SK-N-SH (cell line): ENCODE results near the gene COX6A1. TPM values are rescaled to one million over a fixed set of nuclear protein-coding genes. Genes with fewer than 3 reads are reported as not detected.

ENCODE experiments used
- CTCF ChIA-PET: fragments of 300-600, 350-600 bp; formaldehyde crosslinking; extraction: SDS; loops from one replicate; lab custom pipeline; 2021; lab: Yijun Ruan, JAX
- POLR2A ChIA-PET: fragments of 350-600 bp; sonication (Branson Sonifier 250); formaldehyde crosslinking; extraction: SDS; loops from one replicate; lab custom pipeline; 2020; ENCODE audit warnings: antibody characterized with exemption, inconsistent platforms; lab: Yijun Ruan, JAX
- DNase-seq: peaks from one replicate; pipeline ENCODE4 v3.0.0; 2012
- H2AFZ ChIP-seq: fragments of 200-600 bp; sonication (generic); 2 replicates; pipeline ENCODE4 v1.8.1; 2016; ENCODE audit warnings: antibody characterized with exemption, mild to moderate bottlenecking, low read depth
- H3F3A ChIP-seq: fragments of 200-600 bp; sonication (generic); replicated peaks from 2 replicates; pipeline ENCODE3; 2016; ENCODE audit warnings: antibody characterized with exemption, mild to moderate bottlenecking; ENCODE audit not compliant: insufficient read depth
- H3K27ac ChIP-seq, 2 experiments: fragments of 200-500 bp in 1 of 2; fragments of 200-600 bp in 1 of 2; sonication (Bioruptor generic) in 1 of 2; sonication (generic), shearing (Covaris generic) in 1 of 2; 2 replicates each; pipeline versions ENCODE4 v1.5.1 to v1.6.1; 2014 to 2016; ENCODE audit warnings: low read depth in 2 of 2, inconsistent platforms in 1 of 2, low read length in 1 of 2, mild to moderate bottlenecking in 1 of 2, mixed read lengths in 1 of 2
- H3K27me3 ChIP-seq: fragments of 200-600 bp; sonication (generic), shearing (Covaris generic); 2 replicates; pipeline ENCODE4 v1.6.1; 2016; ENCODE audit warnings: mixed run types; ENCODE audit not compliant: insufficient read depth
- H3K36me3 ChIP-seq, 2 experiments: fragments of 200-500 bp in 1 of 2; fragments of 200-600 bp in 1 of 2; sonication (Bioruptor generic) in 1 of 2; sonication (generic) in 1 of 2; replicated peaks in 1 of 2; 2 replicates each; pipeline versions ENCODE3 to v1.5.1; 2014 to 2016; ENCODE audit warnings: low read length in 1 of 2, mild to moderate bottlenecking in 1 of 2; ENCODE audit not compliant: insufficient read depth in 2 of 2, control insufficient read depth in 1 of 2
- H3K4me1 ChIP-seq, 2 experiments: fragments of 200-500 bp in 1 of 2; fragments of 200-600 bp in 1 of 2; sonication (Bioruptor generic) in 1 of 2; sonication (generic), shearing (Covaris generic) in 1 of 2; 2 replicates each; pipeline versions ENCODE4 v1.5.1 to v1.6.1; 2014 to 2016; ENCODE audit warnings: low read depth in 1 of 2, low read length in 1 of 2, mixed run types in 1 of 2; ENCODE audit not compliant: insufficient read depth in 2 of 2, control insufficient read depth in 1 of 2
- H3K4me2 ChIP-seq: fragments of 200-600 bp; sonication (generic), shearing (Covaris generic); 2 replicates; pipeline ENCODE4 v1.6.1; 2017; ENCODE audit warnings: mixed run types
- H3K4me3 ChIP-seq, 2 experiments: fragments of 200-500 bp in 1 of 2; fragments of 200-600 bp in 1 of 2; sonication (Bioruptor generic) in 1 of 2; sonication (generic), shearing (Covaris generic) in 1 of 2; 2 replicates each; pipeline versions ENCODE4 v1.5.1 to v1.8.1; 2014 to 2016; ENCODE audit warnings: low read depth in 2 of 2, inconsistent platforms in 1 of 2, low read length in 1 of 2, mild to moderate bottlenecking in 1 of 2, mixed read lengths in 1 of 2, moderate library complexity in 1 of 2
- H3K79me2 ChIP-seq: fragments of 200-600 bp; sonication (generic); 2 replicates; pipeline ENCODE4 v1.8.1; 2017; ENCODE audit warnings: mild to moderate bottlenecking; ENCODE audit not compliant: insufficient read depth
- H3K9ac ChIP-seq: fragments of 200-600 bp; sonication (generic); 2 replicates; pipeline ENCODE4 v1.6.1; 2017; ENCODE audit warnings: mixed run types
- H3K9me2 ChIP-seq: fragments of 200-600 bp; sonication (generic); 2 replicates; pipeline ENCODE4 v1.6.1; 2017; ENCODE audit warnings: mixed run types
- H3K9me3 ChIP-seq: fragments of 200-600 bp; sonication (generic); 2 replicates; pipeline ENCODE4 v1.6.1; 2017; ENCODE audit warnings: mixed run types, mild to moderate bottlenecking, moderate library complexity
- H4K20me1 ChIP-seq: fragments of 200-600 bp; sonication (generic); 2 replicates; pipeline ENCODE4 v1.6.1; 2017; ENCODE audit warnings: mild to moderate bottlenecking, mixed run types; ENCODE audit not compliant: insufficient read depth
- FOXJ3 ChIP-seq: sonication (generic); formaldehyde crosslinking; IDR thresholded peaks from 2 replicates; pipeline ENCODE4 v1.5.1; 2020; ENCODE audit warnings: mild to moderate bottlenecking, missing genetic modification reagents
- JUND ChIP-seq: IDR thresholded peaks from 2 replicates; pipeline ENCODE4 v1.4.0; 2012
- NFIC ChIP-seq: IDR thresholded peaks from 2 replicates; pipeline ENCODE4 v1.4.0; 2012; ENCODE audit warnings: borderline replicate concordance
- SMC3 ChIP-seq: IDR thresholded peaks from 2 replicates; pipeline ENCODE4 v1.6.1; 2012; ENCODE audit warnings: low read depth, low read length, improper control_type of control experiment
- TCF12 ChIP-seq: IDR thresholded peaks from 2 replicates; pipeline ENCODE4 v1.4.0; 2012
- WGBS: methylation state at CpG from one replicate; pipeline ENCODE4 v1.1.6; 2017; ENCODE audit warnings: low lambda C conversion rate; 5-methylcytosine and 5-hydroxymethylcytosine counted together
- polyA plus RNA-seq, 3 experiments: library from polyadenylated mRNA; depleted of rRNA; stranded (reverse); fragments of >200 nt; gene quantifications; 2 replicates each; pipeline ENCODE4 v1.2.3, GENCODE V29; 2012
- TF ChIP-seq, protein P1 (sequence below): fragments of 200-600 bp; sonication (generic); IDR thresholded peaks from 2 replicates; pipeline ENCODE4 v1.6.1; 2017; ENCODE audit warnings: antibody characterized with exemption, mild to moderate bottlenecking, moderate library complexity
- TF ChIP-seq, protein P2 (sequence below): IDR thresholded peaks from 2 replicates; pipeline ENCODE4 v1.4.0; 2012; ENCODE audit warnings: low read depth, borderline replicate concordance
- TF ChIP-seq, protein P3 (sequence below): fragments of 150-350 bp; IDR thresholded peaks from 2 replicates; pipeline ENCODE4 v1.6.1; 2016; ENCODE audit warnings: mild to moderate bottlenecking, low read depth, low read length
- TF ChIP-seq, protein P4 (sequence below): IDR thresholded peaks from 2 replicates; pipeline ENCODE4; 2012

COX6A1 gene
- polyA plus RNA-seq, 1 of the 3 experiments (the other 2 are of a cell fraction) = 1,199 TPM

DNA sequence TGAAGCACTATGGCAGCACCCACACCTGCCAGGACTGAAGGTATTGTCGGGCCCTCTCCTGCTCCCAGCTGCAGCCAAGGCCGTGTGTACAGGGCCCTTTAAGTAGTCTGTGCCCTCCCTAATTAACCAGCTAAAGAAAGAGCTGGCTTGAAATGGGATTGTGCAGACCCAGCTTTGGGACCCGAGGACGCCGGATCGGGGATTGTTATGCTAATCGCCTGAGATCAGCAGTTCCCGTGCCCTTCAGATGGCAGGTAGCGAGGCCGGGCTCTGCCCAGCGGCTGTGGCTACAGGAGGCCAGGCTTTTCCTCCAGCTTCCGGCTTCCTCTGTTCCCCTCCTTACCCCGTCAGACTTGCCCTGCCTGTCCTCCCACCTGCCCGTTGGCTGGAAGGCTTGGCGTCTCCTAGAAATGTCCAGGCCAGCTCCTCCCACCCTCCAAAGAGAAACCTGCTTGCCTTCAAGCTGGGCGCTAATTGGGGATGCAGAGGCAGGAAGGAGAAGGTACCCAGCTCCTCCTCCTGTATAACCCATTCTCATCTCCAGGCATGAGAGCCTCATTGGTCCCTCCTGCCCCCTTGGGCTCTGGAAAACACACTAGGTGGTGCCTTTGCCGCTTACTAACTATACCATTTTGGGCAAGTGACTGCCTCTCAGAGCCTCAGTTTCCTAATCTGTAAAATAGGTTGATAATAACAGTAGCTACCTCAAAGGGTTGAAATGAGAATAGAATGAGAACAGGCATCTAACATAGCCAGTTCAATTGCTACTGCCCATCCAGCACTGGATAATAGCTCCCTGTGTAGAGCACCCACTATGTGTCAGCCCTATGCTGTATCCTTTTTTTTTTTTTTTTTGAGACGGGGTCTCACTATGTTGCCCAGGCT, 43.2 kb upstream of the COX6A1 start (continued):
- TF ChIP-seq, protein P1, sequence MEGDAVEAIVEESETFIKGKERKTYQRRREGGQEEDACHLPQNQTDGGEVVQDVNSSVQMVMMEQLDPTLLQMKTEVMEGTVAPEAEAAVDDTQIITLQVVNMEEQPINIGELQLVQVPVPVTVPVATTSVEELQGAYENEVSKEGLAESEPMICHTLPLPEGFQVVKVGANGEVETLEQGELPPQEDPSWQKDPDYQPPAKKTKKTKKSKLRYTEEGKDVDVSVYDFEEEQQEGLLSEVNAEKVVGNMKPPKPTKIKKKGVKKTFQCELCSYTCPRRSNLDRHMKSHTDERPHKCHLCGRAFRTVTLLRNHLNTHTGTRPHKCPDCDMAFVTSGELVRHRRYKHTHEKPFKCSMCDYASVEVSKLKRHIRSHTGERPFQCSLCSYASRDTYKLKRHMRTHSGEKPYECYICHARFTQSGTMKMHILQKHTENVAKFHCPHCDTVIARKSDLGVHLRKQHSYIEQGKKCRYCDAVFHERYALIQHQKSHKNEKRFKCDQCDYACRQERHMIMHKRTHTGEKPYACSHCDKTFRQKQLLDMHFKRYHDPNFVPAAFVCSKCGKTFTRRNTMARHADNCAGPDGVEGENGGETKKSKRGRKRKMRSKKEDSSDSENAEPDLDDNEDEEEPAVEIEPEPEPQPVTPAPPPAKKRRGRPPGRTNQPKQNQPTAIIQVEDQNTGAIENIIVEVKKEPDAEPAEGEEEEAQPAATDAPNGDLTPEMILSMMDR = no peak
- TF ChIP-seq, protein P2, sequence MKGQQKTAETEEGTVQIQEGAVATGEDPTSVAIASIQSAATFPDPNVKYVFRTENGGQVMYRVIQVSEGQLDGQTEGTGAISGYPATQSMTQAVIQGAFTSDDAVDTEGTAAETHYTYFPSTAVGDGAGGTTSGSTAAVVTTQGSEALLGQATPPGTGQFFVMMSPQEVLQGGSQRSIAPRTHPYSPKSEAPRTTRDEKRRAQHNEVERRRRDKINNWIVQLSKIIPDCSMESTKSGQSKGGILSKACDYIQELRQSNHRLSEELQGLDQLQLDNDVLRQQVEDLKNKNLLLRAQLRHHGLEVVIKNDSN = no peak
- TF ChIP-seq SMC3 = no peak
- TF ChIP-seq, protein P3, sequence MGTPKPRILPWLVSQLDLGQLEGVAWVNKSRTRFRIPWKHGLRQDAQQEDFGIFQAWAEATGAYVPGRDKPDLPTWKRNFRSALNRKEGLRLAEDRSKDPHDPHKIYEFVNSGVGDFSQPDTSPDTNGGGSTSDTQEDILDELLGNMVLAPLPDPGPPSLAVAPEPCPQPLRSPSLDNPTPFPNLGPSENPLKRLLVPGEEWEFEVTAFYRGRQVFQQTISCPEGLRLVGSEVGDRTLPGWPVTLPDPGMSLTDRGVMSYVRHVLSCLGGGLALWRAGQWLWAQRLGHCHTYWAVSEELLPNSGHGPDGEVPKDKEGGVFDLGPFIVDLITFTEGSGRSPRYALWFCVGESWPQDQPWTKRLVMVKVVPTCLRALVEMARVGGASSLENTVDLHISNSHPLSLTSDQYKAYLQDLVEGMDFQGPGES = no peak

DNA sequence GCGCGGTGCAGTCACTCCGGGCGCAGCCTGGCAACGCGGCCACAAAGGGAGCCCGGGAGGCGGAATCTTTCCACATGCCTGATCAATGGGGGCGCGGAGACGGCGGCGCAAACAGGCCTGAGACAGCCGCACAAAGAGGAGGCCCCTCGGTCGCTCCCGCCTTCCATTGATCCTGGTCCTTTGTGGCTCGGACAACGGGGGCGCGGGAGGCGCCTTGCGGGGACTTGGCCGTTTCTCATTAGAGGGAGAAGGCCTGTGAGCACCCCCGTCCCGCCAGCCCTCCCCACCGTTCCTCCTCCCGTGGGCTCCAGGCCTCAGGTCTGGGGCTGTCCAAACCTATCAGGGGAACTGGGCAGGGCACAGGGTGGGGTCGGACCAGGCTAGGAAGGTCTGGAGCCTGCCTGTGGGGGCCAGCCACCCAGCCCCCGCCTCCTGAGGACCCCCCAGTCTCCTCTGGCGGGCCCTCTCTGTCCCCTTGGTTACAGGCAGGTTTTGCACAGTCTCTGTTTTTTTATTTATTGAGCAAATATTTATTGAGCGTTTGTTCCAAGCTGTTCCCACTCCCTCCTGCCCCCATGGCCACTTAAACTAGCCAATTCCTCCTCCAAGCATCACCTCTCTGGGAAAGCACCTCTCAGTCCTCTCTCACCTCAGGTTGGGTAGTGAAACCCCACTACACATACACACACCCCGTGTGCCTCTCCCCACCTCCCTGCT, 39.9 kb upstream of the COX6A1 start:
- H3F3A ChIP-seq = no peaks in the 10 kb centered on the region
- no peaks in the 10 kb centered on the region; a peak in 1 of 4 replicates for H3K4me1 ChIP-seq
- TF ChIP-seq, protein P4, sequence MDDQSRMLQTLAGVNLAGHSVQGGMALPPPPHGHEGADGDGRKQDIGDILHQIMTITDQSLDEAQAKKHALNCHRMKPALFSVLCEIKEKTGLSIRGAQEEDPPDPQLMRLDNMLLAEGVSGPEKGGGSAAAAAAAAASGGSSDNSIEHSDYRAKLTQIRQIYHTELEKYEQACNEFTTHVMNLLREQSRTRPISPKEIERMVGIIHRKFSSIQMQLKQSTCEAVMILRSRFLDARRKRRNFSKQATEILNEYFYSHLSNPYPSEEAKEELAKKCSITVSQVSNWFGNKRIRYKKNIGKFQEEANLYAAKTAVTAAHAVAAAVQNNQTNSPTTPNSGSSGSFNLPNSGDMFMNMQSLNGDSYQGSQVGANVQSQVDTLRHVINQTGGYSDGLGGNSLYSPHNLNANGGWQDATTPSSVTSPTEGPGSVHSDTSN = no peak
- TF ChIP-seq TCF12 (no peak), JUND (no peak), NFIC (no peak), FOXJ3 (no peak), SMC3 (no peak)
- TF ChIP-seq, protein P1 = no peak
- 86% methylated on average over 28 of the region's 33 CpGs for WGBS
- no peak overlapping the region for H3K4me3 ChIP-seq
- H3K27ac ChIP-seq = no peak overlapping the region
- H3K9me2 ChIP-seq = no peaks in the 10 kb centered on the region
- no peaks in the 10 kb centered on the region for H3K27me3 ChIP-seq
- no peak overlapping the region for H3K4me2 ChIP-seq
- H3K36me3 ChIP-seq = no peaks in the 10 kb centered on the region
- H4K20me1 ChIP-seq = no peaks in the 10 kb centered on the region
- no peak overlapping the region for H2AFZ ChIP-seq
- ChIA-PET CTCF (no interaction called here), POLR2A (no interaction called here)
- no peaks in the 10 kb centered on the region for H3K79me2 ChIP-seq
- no peak for DNase-seq
- no peak overlapping the region for H3K9ac ChIP-seq
- no peaks in the 10 kb centered on the region for H3K9me3 ChIP-seq
